GM19324 (cell line): ENCODE measurements around the gene IFNG.
A peak's percentile ranks its signal among the peaks of the same experiment; 100 is the strongest.
"Not testable (repeated sequence)": the region's sequence is repeated elsewhere in the genome, so short reads cannot be mapped to it uniquely, and the experiment has no call there.

Experiments used
- ATAC-seq: cut with Tn5 transposase; IDR thresholded peaks from one replicate; pipeline ENCODE4 v1.9.1; 2021; ENCODE audit warnings: mild to moderate bottlenecking, moderate library complexity; ENCODE audit not compliant: unreplicated experiment, low FRiP score

The IFNG gene

GRCh38 chr12:68159681-68160304 is at the start of gene IFNG:
Gene IFNG (minus strand): TSS chr12:68159740. CDS start chr12:68159615, 125 bp downstream.
- ATAC-seq, result peak; percentile 74

- ATAC-seq, result not testable (repeated sequence)
Observed at GRCh38 chr12:68209048-68209728, 49.6 kb upstream of the IFNG start.

- no peak for ATAC-seq
Observed at GRCh38 chr12:68207276-68207675, 47.7 kb upstream of the IFNG start.

GRCh38 chr12:68206446-68206845 is 46.9 kb upstream of the IFNG start:
- ATAC-seq, result no peak

- ATAC-seq, result no peak
Observed at GRCh38 chr12:68203460-68203875, 43.9 kb upstream of the IFNG start.

GRCh38 chr12:68200854-68201253 is 41.3 kb upstream of the IFNG start:
- no peak for ATAC-seq

GRCh38 chr12:68199127-68199526 is 39.6 kb upstream of the IFNG start:
- ATAC-seq, result no peak

GRCh38 chr12:68198507-68199086 is 39.1 kb upstream of the IFNG start:
- no peak for ATAC-seq

GRCh38 chr12:68190301-68190700 is 30.8 kb upstream of the IFNG start:
- no peak for ATAC-seq

- no peak for ATAC-seq
Observed at GRCh38 chr12:68189821-68190242, 30.3 kb upstream of the IFNG start.

- ATAC-seq, result no peak
Observed at GRCh38 chr12:68185598-68185997, 26.1 kb upstream of the IFNG start.

GRCh38 chr12:68180792-68181744 is 21.5 kb upstream of the IFNG start:
- ATAC-seq, result no peak

GRCh38 chr12:68178774-68179439 is 19.4 kb upstream of the IFNG start:
- ATAC-seq, result no peak

- ATAC-seq, result no peak
Observed at GRCh38 chr12:68178184-68178583, 18.6 kb upstream of the IFNG start.

- ATAC-seq, result no peak
Observed at GRCh38 chr12:68177562-68177961, 18.0 kb upstream of the IFNG start.

- ATAC-seq, result no peak
Observed at GRCh38 chr12:68176257-68176656, 16.7 kb upstream of the IFNG start.

- ATAC-seq, result peak; percentile 77
Observed at GRCh38 chr12:68175557-68176061, 16.1 kb upstream of the IFNG start.

GRCh38 chr12:68174761-68175160 is 15.2 kb upstream of the IFNG start:
- ATAC-seq, result not testable (repeated sequence)

- ATAC-seq, result no peak
Observed at GRCh38 chr12:68173792-68174191, 14.3 kb upstream of the IFNG start.

- ATAC-seq, result no peak
Observed at GRCh38 chr12:68170726-68171125, 11.2 kb upstream of the IFNG start.
